ENCODE results near the gene SREBF1. TPM values are rescaled to one million over a fixed set of nuclear protein-coding genes. Genes with fewer than 3 reads are reported as not detected.

Gene SREBF1
- total and polyA plus RNA-seq, 2 experiments from 2014 or later: 39.6 to 85.3 TPM

DNA sequence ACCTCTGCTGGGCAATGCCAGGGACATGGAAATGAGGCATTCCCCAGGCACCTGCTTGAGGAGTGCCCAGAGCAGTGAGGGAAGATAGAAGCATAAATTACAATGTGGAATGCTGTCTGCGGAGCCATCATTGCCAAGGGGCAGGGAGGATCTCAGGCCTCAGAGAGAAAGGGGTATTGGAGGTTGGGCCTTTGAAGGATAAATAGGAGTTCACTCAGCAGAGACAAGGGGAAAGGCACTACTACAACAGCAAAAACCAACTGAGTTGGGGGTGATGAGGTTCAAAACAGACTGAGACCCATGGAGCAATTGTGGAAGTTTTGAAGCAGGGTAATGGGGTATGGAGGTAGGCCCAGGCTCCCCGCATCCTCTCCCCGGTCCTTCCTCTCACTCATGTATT lies 32.8 kb downstream of the SREBF1 start:
- H3K36me3 Mint-ChIP-seq (ENCODE audit: low read depth): no peaks in the 10 kb centered on the region
- no peaks in the 10 kb centered on the region; the same call in 1 of the 2 replicates for H4K20me1 ChIP-seq (replicated peaks; ENCODE audit: insufficient read depth)
- peaks cover 13% of the 10 kb centered on the region for H3K27me3 ChIP-seq (ENCODE audit: insufficient read depth)
- ATAC-seq: no peak
- no peak overlapping the region for H2AFZ ChIP-seq
- peaks cover 13% of the 10 kb centered on the region for H3K4me1 Mint-ChIP-seq
- no peaks in the 10 kb centered on the region for H3K36me3 ChIP-seq (ENCODE audit: insufficient read depth)
- H3K9me2 ChIP-seq (ENCODE audit: insufficient read depth): no peaks in the 10 kb centered on the region
- TF ChIP-seq, protein P1, sequence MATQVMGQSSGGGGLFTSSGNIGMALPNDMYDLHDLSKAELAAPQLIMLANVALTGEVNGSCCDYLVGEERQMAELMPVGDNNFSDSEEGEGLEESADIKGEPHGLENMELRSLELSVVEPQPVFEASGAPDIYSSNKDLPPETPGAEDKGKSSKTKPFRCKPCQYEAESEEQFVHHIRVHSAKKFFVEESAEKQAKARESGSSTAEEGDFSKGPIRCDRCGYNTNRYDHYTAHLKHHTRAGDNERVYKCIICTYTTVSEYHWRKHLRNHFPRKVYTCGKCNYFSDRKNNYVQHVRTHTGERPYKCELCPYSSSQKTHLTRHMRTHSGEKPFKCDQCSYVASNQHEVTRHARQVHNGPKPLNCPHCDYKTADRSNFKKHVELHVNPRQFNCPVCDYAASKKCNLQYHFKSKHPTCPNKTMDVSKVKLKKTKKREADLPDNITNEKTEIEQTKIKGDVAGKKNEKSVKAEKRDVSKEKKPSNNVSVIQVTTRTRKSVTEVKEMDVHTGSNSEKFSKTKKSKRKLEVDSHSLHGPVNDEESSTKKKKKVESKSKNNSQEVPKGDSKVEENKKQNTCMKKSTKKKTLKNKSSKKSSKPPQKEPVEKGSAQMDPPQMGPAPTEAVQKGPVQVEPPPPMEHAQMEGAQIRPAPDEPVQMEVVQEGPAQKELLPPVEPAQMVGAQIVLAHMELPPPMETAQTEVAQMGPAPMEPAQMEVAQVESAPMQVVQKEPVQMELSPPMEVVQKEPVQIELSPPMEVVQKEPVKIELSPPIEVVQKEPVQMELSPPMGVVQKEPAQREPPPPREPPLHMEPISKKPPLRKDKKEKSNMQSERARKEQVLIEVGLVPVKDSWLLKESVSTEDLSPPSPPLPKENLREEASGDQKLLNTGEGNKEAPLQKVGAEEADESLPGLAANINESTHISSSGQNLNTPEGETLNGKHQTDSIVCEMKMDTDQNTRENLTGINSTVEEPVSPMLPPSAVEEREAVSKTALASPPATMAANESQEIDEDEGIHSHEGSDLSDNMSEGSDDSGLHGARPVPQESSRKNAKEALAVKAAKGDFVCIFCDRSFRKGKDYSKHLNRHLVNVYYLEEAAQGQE (IDR thresholded peaks at IDR 0.05; ENCODE audit: unreplicated experiment): no peak
- H3K4me2 ChIP-seq: no peak overlapping the region
- no peaks in the 10 kb centered on the region for H3K79me2 ChIP-seq (replicated peaks; ENCODE audit: insufficient read depth)
- no peak for DNase-seq (ENCODE audit: low spot score)
- 0 out of 2 replicates have a peak, but pooled peaks cover 4% of the 10 kb centered on the region for H3K4me1 ChIP-seq (ENCODE audit: insufficient read depth)
- no peak overlapping the region for H3K4me3 Mint-ChIP-seq
- no peak overlapping the region for H3K27ac ChIP-seq (ENCODE audit: low read depth)
- peaks cover 19% of the 10 kb centered on the region for H3K27me3 Mint-ChIP-seq (ENCODE audit: insufficient read depth, low read depth, poor library complexity)
- no peak overlapping the region for H3K4me3 ChIP-seq
- no peaks in the 10 kb centered on the region for H3F3A ChIP-seq (replicated peaks; ENCODE audit: low read depth)
- H3K9me3 Mint-ChIP-seq: no peaks in the 10 kb centered on the region; the same call in 2 of the 3 replicates
- H3K27ac Mint-ChIP-seq: no peak overlapping the region

DNA sequence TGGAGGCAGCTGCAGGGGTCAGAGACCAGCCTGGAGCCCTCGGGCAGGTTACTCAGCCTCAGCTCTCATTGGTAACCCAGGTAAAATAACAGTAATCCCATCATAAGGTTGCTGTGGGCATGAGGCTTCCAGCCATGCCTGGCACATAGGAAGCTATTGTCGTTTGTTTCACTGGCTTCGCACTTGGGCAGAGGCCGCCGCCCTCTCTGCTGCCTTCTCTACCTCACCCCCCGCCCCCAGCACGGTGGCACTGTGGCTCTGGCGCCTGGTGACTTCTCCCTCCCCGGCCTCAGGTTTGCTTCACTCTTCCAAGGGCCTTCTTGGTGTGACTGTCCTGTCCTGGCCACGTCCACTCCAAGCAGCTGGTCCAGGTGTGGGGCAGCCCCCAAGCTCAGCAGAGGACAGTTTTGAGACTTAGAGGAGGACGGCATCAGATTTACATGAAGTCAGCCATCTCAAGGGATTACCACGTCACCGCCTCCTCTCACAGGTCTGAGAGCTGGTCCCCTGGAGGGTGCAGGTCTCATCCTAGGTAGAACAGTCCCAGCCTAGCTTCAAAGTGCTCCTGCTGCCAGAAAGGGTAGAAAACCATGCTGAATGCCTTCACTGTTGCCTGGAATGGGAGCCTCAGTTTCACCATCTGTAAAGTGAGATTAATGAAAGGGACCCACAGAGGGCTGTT lies 34.8 kb downstream of the SREBF1 start:
- Histone ChIP-seq H3F3A (replicated peaks; ENCODE audit: low read depth) (no peaks in the 10 kb centered on the region), H4K20me1 (replicated peaks; ENCODE audit: insufficient read depth) (no peaks in the 10 kb centered on the region; the same call in 1 of the 2 replicates), H3K36me3 (ENCODE audit: insufficient read depth) (no peaks in the 10 kb centered on the region), H3K27ac (ENCODE audit: low read depth) (no peak overlapping the region), H3K9me2 (ENCODE audit: insufficient read depth) (no peaks in the 10 kb centered on the region), H3K79me2 (replicated peaks; ENCODE audit: insufficient read depth) (no peaks in the 10 kb centered on the region), H3K4me1 (ENCODE audit: insufficient read depth) (no peaks in the 10 kb centered on the region), H3K27me3 (ENCODE audit: insufficient read depth) (no peaks in the 10 kb centered on the region), H3K4me2 (no peak overlapping the region), H3K4me3 (no peak overlapping the region), H2AFZ (no peak overlapping the region)
- no peaks in the 10 kb centered on the region; the same call in 2 of the 3 replicates for H3K9me3 Mint-ChIP-seq
- no peaks in the 10 kb centered on the region for H3K36me3 Mint-ChIP-seq (ENCODE audit: low read depth)
- H3K4me3 Mint-ChIP-seq: no peak overlapping the region
- DNase-seq (ENCODE audit: low spot score): no peak
- ATAC-seq: no peak
- H3K4me1 Mint-ChIP-seq: peaks cover 11% of the 10 kb centered on the region
- H3K27me3 Mint-ChIP-seq (ENCODE audit: insufficient read depth, low read depth, poor library complexity): peaks cover 8% of the 10 kb centered on the region
- H3K27ac Mint-ChIP-seq: no peak overlapping the region
- no peak for TF ChIP-seq NANOG (IDR thresholded peaks at IDR 0.05; ENCODE audit: borderline replicate concordance)
- no peak for TF ChIP-seq CREB1 (CRISPR knock-in tag; IDR thresholded peaks at IDR 0.05; ENCODE audit: low read depth)
- TF ChIP-seq, protein P2, sequence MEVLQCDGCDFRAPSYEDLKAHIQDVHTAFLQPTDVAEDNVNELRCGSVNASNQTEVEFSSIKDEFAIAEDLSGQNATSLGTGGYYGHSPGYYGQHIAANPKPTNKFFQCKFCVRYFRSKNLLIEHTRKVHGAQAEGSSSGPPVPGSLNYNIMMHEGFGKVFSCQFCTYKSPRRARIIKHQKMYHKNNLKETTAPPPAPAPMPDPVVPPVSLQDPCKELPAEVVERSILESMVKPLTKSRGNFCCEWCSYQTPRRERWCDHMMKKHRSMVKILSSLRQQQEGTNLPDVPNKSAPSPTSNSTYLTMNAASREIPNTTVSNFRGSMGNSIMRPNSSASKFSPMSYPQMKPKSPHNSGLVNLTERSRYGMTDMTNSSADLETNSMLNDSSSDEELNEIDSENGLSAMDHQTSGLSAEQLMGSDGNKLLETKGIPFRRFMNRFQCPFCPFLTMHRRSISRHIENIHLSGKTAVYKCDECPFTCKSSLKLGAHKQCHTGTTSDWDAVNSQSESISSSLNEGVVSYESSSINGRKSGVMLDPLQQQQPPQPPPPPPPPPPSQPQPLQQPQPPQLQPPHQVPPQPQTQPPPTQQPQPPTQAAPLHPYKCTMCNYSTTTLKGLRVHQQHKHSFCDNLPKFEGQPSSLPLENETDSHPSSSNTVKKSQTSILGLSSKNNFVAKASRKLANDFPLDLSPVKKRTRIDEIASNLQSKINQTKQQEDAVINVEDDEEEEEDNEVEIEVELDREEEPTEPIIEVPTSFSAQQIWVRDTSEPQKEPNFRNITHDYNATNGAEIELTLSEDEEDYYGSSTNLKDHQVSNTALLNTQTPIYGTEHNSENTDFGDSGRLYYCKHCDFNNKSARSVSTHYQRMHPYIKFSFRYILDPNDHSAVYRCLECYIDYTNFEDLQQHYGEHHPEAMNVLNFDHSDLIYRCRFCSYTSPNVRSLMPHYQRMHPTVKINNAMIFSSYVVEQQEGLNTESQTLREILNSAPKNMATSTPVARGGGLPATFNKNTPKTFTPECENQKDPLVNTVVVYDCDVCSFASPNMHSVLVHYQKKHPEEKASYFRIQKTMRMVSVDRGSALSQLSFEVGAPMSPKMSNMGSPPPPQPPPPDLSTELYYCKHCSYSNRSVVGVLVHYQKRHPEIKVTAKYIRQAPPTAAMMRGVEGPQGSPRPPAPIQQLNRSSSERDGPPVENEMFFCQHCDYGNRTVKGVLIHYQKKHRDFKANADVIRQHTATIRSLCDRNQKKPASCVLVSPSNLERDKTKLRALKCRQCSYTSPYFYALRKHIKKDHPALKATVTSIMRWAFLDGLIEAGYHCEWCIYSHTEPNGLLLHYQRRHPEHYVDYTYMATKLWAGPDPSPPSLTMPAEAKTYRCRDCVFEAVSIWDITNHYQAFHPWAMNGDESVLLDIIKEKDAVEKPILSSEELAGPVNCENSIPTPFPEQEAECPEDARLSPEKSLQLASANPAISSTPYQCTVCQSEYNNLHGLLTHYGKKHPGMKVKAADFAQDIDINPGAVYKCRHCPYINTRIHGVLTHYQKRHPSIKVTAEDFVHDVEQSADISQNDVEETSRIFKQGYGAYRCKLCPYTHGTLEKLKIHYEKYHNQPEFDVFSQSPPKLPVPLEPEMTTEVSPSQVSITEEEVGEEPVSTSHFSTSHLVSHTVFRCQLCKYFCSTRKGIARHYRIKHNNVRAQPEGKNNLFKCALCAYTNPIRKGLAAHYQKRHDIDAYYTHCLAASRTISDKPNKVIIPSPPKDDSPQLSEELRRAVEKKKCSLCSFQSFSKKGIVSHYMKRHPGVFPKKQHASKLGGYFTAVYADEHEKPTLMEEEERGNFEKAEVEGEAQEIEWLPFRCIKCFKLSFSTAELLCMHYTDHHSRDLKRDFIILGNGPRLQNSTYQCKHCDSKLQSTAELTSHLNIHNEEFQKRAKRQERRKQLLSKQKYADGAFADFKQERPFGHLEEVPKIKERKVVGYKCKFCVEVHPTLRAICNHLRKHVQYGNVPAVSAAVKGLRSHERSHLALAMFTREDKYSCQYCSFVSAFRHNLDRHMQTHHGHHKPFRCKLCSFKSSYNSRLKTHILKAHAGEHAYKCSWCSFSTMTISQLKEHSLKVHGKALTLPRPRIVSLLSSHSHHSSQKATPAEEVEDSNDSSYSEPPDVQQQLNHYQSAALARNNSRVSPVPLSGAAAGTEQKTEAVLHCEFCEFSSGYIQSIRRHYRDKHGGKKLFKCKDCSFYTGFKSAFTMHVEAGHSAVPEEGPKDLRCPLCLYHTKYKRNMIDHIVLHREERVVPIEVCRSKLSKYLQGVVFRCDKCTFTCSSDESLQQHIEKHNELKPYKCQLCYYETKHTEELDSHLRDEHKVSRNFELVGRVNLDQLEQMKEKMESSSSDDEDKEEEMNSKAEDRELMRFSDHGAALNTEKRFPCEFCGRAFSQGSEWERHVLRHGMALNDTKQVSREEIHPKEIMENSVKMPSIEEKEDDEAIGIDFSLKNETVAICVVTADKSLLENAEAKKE (CRISPR knock-in tag; IDR thresholded peaks at IDR 0.05): no peak
- TF ChIP-seq, protein P3, sequence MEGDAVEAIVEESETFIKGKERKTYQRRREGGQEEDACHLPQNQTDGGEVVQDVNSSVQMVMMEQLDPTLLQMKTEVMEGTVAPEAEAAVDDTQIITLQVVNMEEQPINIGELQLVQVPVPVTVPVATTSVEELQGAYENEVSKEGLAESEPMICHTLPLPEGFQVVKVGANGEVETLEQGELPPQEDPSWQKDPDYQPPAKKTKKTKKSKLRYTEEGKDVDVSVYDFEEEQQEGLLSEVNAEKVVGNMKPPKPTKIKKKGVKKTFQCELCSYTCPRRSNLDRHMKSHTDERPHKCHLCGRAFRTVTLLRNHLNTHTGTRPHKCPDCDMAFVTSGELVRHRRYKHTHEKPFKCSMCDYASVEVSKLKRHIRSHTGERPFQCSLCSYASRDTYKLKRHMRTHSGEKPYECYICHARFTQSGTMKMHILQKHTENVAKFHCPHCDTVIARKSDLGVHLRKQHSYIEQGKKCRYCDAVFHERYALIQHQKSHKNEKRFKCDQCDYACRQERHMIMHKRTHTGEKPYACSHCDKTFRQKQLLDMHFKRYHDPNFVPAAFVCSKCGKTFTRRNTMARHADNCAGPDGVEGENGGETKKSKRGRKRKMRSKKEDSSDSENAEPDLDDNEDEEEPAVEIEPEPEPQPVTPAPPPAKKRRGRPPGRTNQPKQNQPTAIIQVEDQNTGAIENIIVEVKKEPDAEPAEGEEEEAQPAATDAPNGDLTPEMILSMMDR (conservative IDR thresholded peaks at IDR 0.05; ENCODE audit: low read depth in 2 of 2): no peak
- no peak for TF ChIP-seq STAT1 (IDR thresholded peaks at IDR 0.05; ENCODE audit: unreplicated experiment)
- TF ChIP-seq, protein P4, sequence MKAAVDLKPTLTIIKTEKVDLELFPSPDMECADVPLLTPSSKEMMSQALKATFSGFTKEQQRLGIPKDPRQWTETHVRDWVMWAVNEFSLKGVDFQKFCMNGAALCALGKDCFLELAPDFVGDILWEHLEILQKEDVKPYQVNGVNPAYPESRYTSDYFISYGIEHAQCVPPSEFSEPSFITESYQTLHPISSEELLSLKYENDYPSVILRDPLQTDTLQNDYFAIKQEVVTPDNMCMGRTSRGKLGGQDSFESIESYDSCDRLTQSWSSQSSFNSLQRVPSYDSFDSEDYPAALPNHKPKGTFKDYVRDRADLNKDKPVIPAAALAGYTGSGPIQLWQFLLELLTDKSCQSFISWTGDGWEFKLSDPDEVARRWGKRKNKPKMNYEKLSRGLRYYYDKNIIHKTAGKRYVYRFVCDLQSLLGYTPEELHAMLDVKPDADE (IDR thresholded peaks at IDR 0.05): no peak
